CD4-positive, alpha-beta T cell treated with Interleukin-2 at 100 ng/mL for 4 hours (primary cell): Measurements from ENCODE around the gene GNAI2.
"Not testable (repeated sequence)": the region's sequence is repeated elsewhere in the genome, so short reads cannot be mapped to it uniquely, and the experiment has no call there.

Source experiments
- DNase-seq: peaks from one replicate; pipeline ENCODE4 v3.0.0-alpha.2; 2020; ENCODE audit warnings: low spot score

Gene GNAI2

DNA sequence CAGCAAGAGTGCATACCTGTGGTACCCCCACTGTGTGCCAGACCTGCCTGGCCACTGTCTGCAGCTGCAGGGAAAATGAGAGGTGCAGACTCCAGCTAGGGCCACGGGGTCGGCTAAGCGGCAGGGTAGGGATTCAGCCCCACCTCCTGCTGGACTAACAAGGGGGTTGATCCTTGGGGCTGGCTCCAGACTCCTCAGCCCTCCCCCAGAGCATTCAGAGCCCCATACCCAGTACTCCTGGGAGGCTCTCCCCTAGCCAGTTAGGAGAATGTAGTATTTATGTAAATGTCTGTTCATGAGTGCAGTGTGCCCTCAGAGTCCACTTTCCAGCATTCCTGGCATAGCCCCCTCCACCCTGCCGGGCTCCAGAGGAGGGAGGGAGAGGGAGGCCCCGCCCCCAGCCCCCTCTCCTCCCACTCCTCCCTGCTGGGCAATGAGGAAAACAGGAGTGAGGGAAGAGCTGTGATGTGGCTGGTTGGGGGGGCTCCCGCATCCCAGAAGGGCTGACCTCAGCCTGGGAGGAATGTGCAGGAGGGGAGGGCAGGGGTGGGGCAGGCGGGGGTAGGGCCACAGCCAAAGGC, 28.5 kb downstream of the GNAI2 start:
- no peak for DNase-seq

GRCh38 chr3:50264964-50265485, 29.0 kb downstream of the GNAI2 start:
- no peak for DNase-seq

- no peak for DNase-seq
These were observed 29.6 kb downstream of the GNAI2 start for GRCh38 chr3:50265571-50265970.

- DNase-seq = no peak
These were observed 30.0 kb downstream of the GNAI2 start for GRCh38 chr3:50266017-50266416.

- DNase-seq = no peak
These were observed 30.8 kb downstream of the GNAI2 start for GRCh38 chr3:50266836-50267235.

- DNase-seq = no peak
These were observed 31.4 kb downstream of the GNAI2 start for GRCh38 chr3:50267280-50267913.

DNA sequence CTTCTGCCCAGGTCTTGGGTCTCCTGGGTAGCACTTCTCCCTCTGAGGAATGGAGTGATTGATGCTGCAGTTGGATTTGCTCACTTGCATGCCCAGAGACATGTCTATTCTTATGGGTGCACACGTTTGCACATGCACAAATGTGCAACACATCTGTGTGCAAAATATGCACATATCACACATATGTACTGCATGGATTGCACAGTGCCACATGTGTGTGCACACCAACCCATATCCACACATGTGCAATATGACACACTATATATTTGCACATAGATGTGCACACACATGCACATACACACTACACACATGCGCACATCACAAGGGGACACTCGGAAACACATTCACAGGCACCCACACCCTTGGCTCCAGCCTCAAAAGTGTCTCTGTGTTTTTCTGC, 32.3 kb downstream of the GNAI2 start:
- DNase-seq = no peak

DNA sequence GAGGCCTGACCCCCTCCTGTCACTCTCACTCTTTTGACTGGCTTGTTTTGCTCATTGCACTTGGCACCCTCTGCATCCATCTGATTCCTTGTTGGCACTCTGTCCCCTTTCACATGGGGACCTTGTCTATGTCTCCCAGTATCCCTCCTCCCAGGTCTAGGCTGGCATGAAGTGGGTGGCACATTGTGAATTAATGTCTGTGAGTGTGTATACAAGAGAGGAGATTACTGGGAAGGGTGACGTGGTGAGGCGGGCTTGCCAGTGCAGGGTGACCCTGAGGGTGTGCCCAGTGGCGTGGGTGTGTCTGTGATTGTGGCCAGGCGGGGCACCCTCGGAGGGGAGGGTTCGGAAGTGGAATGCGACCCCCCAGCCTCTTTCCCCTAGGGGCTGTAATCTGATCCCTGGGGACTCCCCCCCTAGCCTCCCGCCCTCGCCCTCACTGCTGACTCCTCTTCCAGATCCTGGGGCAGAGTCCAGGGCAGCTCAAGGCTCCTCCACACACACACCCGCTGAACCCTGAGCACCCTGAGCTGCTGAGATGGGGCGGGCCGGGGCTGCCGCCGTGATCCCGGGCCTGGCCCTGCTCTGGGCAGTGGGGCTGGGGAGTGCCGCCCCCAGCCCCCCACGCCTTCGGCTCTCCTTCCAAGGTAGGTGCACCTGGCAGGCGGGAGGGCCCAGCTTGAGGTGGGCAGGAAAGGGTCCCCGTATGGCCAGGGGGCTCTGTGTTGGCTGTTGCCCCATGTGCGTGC, 32.9 kb downstream of the GNAI2 start, which contains the start of gene SEMA3B:
SEMA3B (plus strand) TSS at position 445 of the 749 bp plus-strand sequence; CDS start at position 539, 94 bp downstream.
- DNase-seq = no peak

GRCh38 chr3:50269460-50269859, 33.5 kb downstream of the GNAI2 start:
- DNase-seq = no peak

- DNase-seq = no peak
These were observed 34.0 kb downstream of the GNAI2 start for GRCh38 chr3:50269977-50270413.

DNA sequence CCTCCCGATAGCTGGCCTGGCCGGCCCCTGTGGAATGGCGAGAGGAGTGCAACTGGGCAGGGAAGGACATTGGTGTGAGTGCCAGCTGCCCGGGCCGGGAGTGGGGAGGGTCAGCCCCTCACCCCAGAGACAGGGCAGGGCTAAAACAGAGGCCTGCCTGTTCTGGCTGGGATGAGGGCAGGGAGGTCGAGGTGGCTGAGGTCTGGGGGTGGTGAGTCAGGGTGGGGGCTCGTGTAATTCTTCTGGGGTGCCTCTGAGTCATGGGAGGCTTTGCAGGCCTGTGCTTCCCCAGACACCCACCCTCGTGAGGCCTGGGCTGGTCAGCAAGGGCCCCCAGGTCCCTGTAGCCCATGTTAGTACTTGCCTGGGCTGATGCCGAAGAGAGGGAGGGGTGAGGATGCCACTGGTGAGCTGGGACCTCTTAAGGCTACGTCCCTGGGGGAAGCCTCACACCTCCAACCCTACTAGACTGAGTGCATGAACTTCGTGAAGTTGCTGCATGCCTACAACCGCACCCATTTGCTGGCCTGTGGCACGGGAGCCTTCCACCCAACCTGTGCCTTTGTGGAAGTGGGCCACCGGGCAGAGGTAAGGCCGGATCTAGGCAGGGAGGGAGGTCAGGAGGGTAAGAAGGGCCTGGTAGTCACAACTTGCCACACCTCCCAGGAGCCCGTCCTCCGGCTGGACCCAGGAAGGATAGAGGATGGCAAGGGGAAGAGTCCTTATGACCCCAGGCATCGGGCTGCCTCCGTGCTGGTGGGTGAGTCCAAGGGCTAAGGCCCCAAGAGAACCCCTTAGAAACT, 34.6 kb downstream of the GNAI2 start:
- no peak for DNase-seq

GRCh38 chr3:50271314-50271936, 35.4 kb downstream of the GNAI2 start:
- no peak for DNase-seq

DNA sequence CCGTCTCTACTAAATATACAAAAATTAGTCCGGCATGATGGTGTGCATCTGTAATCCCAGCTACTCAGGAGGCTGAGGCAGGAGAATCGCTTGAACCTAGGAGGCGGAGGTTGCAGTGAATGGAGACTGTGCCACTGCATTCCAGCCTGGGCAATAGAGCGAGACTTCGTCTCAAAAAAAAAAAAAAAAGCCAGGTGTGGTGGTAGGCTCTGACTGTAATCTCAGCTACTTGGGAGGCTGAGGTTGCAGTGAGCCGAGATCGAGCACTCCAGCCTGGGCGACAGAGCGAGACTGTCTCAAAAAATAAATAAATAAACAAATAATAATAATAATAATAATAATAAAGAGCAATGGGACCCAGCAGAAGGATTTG, 36.5 kb downstream of the GNAI2 start:
- not testable (repeated sequence) for DNase-seq

DNA sequence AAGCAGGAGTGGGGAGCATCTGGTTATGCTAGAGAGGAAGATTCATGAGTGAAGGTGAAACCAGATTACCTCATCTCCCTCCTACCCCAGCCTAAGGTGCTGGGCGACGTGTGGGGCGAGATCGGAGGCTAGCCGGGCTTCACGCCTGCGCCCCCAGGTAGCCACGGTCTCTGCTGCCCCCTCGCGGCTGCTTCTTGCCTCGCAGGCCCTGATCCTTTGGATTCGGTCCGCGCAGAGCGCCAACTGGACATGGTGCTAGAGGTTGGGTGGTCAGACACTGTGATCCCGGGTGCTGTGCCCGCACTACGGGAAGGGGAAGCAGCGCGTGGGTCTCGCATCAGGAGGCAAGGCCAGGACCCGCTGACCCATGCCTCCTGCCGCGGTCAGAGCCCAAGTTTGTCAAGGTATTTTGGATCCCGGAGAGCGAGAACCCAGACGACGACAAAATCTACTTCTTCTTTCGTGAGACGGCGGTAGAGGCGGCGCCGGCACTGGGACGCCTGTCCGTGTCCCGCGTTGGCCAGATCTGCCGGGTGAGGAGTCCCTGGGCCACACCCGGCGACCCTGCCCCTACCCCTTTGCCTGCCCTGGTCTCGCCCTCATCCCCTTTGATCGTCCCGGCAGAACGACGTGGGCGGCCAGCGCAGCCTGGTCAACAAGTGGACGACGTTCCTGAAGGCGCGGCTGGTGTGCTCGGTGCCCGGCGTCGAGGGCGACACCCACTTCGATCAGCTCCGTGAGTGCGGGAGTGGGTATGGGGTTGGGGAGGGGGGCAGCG, 37.1 kb downstream of the GNAI2 start:
- DNase-seq = peak; percentile 87

DNA sequence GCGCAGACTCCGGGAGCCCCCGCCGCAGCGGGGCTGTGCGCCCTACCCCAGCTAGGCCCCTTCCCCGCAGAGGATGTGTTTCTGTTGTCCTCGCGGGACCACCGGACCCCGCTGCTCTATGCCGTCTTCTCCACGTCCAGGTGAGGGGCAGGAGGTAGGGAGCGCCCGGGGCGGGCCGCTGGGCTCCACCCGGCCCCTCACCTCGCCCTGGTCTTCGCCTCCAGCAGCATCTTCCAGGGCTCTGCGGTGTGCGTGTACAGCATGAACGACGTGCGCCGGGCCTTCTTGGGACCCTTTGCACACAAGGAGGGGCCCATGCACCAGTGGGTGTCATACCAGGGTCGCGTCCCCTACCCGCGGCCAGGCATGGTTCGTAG, 37.7 kb downstream of the GNAI2 start:
- no peak for DNase-seq

- peak; percentile 67 for DNase-seq
These were observed 38.5 kb downstream of the GNAI2 start for GRCh38 chr3:50274371-50275104.

DNA sequence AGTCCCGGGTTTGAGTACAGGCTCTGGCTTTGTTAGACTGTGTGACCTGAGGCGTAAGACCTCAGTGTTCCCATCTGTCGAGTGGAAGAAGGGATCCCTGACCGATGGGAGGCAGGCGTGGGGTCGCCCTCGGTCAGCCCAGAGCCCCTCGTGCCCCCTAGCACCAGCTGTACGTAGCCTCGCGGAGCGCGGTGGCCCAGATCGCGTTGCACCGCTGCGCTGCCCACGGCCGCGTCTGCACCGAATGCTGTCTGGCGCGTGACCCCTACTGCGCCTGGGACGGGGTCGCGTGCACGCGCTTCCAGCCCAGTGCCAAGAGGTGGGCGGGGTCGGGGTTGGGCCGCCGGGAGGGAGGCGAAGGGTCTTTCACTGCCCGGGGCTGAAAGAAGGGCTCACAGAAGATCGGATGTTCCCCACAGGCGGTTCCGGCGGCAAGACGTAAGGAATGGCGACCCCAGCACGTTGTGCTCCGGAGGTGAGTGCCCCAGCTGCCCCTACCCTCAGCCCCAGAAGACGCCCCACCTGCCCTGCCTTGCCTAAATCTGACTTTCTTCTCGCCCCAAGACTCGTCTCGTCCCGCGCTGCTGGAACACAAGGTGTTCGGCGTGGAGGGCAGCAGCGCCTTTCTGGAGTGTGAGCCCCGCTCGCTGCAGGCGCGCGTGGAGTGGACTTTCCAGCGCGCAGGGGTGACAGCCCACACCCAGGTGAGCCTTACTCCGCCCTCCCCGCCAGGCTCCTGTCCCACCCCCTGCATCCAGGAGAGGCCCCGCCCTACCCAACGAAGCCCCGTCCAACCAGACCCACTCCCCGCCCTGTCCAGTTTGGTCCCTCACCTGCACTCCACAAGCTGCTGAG, 39.4 kb downstream of the GNAI2 start:
- DNase-seq = no peak

GRCh38 chr3:50275996-50276761, 40.2 kb downstream of the GNAI2 start:
- no peak for DNase-seq

DNA sequence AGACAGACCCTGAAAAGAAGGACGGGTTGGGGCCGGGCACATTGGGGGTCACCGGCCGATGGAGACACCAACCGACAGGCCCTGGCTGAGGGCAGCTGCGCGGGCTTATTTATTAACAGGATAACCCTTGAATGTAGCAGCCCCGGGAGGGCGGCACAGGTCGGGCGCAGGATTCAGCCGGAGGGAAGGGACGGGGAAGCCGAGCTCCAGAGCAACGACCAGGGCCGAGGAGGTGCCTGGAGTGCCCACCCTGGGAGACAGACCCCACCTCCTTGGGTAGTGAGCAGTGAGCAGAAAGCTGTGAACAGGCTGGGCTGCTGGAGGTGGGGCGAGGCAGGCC, 40.7 kb downstream of the GNAI2 start:
- no peak for DNase-seq
